GM06990 (cell line): Measurements from ENCODE around the gene PRIMA1.

Source experiments
- DNase-seq: peaks from one replicate; pipeline ENCODE4 v3.0.0-alpha.2; 2011; ENCODE audit not compliant: insufficient read length; ENCODE audit errors: extremely low read depth
- H3K27me3 ChIP-seq: replicated peaks from 2 replicates; pipeline ENCODE4 v1.6.0; 2011; ENCODE audit warnings: low read length; ENCODE audit not compliant: control insufficient read depth, insufficient read depth
- H3K36me3 ChIP-seq: 2 replicates; pipeline ENCODE4 v1.5.1; 2011; ENCODE audit warnings: low read length; ENCODE audit not compliant: control insufficient read depth, insufficient read depth
- H3K4me3 ChIP-seq: replicated peaks from 2 replicates; pipeline ENCODE4 v1.5.1; 2011; ENCODE audit warnings: low read depth, mild to moderate bottlenecking, control low read depth, low read length
- TF ChIP-seq, protein P1 (sequence below): IDR thresholded peaks from 2 replicates; pipeline ENCODE4 v1.5.1; 2011; ENCODE audit warnings: low read length, control low read depth, mild to moderate bottlenecking, inconsistent platforms; ENCODE audit not compliant: insufficient read depth, poor library complexity, severe bottlenecking

PRIMA1 gene

DNA sequence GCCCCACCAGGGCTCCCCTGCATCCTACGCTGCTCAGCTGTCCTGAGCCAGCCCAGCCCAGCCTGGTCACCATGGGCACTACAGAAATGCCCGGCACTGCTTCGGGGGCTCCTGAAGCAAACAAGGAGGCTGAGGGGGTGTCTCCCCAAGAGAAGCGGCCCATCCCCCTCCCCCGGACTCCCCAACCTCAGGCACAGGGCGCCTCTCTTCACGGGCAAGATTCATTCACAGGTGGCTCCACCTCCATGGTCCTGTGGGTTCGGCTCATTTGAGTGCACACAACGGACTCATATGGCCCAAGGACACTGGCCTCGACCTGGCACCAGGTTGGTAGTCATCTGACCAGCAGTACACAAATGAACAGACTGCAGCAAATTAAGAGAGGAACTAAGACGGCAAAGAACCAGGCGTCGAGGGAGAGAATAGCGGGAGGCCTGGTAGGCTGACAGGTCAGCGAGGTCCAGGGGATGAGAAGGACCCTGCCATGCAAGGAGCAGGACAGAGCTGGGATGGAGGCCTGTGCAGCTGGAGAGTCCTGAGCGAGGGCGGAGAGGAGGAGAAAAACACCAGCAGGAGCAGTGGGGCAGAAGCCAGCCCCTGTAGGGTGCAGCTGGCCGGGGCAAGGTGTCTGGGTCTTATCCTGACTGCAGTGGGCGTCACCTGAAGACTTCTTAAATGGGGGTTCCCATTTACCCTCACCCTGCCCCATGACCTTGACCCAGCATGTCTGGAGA is 60.2 kb downstream of the PRIMA1 start:
- no peaks in the 10 kb centered on the region for H3K36me3 ChIP-seq
- H3K4me3 ChIP-seq = no peak overlapping the region
- TF ChIP-seq, protein P1, sequence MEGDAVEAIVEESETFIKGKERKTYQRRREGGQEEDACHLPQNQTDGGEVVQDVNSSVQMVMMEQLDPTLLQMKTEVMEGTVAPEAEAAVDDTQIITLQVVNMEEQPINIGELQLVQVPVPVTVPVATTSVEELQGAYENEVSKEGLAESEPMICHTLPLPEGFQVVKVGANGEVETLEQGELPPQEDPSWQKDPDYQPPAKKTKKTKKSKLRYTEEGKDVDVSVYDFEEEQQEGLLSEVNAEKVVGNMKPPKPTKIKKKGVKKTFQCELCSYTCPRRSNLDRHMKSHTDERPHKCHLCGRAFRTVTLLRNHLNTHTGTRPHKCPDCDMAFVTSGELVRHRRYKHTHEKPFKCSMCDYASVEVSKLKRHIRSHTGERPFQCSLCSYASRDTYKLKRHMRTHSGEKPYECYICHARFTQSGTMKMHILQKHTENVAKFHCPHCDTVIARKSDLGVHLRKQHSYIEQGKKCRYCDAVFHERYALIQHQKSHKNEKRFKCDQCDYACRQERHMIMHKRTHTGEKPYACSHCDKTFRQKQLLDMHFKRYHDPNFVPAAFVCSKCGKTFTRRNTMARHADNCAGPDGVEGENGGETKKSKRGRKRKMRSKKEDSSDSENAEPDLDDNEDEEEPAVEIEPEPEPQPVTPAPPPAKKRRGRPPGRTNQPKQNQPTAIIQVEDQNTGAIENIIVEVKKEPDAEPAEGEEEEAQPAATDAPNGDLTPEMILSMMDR = no peak
- DNase-seq = no peak
- H3K27me3 ChIP-seq = no peaks in the 10 kb centered on the region; the same call in none of the 2 replicates

GRCh38 chr14:93727039-93727740 is 61.1 kb downstream of the PRIMA1 start:
- no peak for DNase-seq
- no peak overlapping the region for H3K4me3 ChIP-seq
- H3K36me3 ChIP-seq = no peaks in the 10 kb centered on the region
- TF ChIP-seq, protein P1 = no peak
- no peaks in the 10 kb centered on the region; the same call in 1 of the 2 replicates for H3K27me3 ChIP-seq

DNA sequence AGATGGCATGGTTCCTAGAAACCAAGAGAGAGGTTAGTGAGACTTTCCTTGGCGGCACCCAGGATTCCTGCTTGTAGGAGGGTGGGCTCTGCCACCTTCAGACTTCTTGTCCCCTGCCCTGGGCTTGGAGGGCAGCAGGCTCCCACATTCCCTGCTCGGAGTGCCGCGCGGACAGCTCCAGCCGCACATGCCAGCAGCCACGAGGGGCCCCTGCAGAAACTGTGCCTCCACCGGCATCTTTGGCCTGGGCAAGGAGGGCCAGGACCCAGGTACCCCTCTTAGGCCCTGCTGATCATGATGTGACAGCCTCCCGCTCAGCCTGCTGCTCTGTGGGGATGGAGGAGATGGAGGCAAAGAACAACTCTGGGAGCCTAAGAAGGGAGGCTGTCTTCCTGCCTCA is 62.3 kb downstream of the PRIMA1 start:
- Histone ChIP-seq H3K4me3 (no peak overlapping the region), H3K36me3 (no peaks in the 10 kb centered on the region), H3K27me3 (no peaks in the 10 kb centered on the region; the same call in 1 of the 2 replicates)
- TF ChIP-seq, protein P1 = no peak
- no peak for DNase-seq

- TF ChIP-seq, protein P1 = no peak
- DNase-seq = no peak
- no peaks in the 10 kb centered on the region for H3K27me3 ChIP-seq
- H3K36me3 ChIP-seq = no peaks in the 10 kb centered on the region
- no peak overlapping the region for H3K4me3 ChIP-seq
Observed at GRCh38 chr14:93725002-93725582, 63.2 kb downstream of the PRIMA1 start.

DNA sequence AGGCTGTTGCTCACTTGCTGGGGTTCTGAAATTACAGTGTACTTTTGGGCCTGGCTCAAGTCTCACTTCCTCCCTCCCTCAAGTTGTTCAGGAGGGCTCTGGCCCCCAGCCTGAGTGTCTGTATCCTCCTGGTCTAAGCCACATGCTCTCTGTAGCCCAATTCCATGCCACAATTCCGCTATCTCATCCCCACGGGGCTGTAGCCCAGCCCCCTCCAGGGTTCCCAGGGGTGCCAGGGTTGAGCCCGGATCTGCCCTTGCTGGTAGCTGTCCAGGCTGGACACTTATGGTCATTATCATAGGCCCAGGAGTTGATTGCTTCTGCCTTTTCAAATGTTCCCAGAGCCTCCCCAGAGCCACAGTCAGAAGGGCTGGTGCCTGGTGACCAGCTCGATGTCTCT is 65.3 kb downstream of the PRIMA1 start:
- no peak overlapping the region for H3K4me3 ChIP-seq
- DNase-seq = no peak
- H3K36me3 ChIP-seq = no peaks in the 10 kb centered on the region
- no peaks in the 10 kb centered on the region for H3K27me3 ChIP-seq
- TF ChIP-seq, protein P1 = no peak
